ENCODE measurements around the gene ATP6V0E2.

DNA sequence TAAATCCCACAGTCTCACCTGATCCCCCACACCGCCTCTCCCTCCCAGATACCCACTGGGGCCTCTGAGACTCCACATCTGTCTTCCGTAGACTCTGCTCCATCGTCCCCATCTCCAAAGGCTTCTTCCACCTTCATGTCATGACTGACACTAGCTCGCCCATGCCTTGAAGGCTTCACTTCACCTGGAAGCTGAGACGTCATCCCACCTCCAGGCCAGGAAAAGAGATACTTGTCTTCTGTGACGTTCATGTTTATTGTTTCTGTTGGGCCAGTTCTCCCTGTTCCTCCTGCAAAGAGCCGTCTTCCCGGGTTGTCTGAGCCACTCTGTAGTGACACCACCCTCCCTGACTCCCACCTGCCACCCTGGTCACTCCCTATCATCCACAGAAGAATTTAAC is 39.2 kb upstream of the ATP6V0E2 start:
- no peak for TF ChIP-seq EZH2 (IDR thresholded peaks at IDR 0.05; ENCODE audit: insufficient read depth, low read length)
- TF ChIP-seq, protein P1, sequence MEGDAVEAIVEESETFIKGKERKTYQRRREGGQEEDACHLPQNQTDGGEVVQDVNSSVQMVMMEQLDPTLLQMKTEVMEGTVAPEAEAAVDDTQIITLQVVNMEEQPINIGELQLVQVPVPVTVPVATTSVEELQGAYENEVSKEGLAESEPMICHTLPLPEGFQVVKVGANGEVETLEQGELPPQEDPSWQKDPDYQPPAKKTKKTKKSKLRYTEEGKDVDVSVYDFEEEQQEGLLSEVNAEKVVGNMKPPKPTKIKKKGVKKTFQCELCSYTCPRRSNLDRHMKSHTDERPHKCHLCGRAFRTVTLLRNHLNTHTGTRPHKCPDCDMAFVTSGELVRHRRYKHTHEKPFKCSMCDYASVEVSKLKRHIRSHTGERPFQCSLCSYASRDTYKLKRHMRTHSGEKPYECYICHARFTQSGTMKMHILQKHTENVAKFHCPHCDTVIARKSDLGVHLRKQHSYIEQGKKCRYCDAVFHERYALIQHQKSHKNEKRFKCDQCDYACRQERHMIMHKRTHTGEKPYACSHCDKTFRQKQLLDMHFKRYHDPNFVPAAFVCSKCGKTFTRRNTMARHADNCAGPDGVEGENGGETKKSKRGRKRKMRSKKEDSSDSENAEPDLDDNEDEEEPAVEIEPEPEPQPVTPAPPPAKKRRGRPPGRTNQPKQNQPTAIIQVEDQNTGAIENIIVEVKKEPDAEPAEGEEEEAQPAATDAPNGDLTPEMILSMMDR (IDR thresholded peaks at IDR 0.05; ENCODE audit: insufficient read depth, low read depth, low read length), result no peak

All from astrocyte (in vitro differentiated cells and primary cell).